HCT116 (cell line): ENCODE measurements around the gene CCDC159. TPM values are rescaled to one million over a fixed set of nuclear protein-coding genes. Genes with fewer than 3 reads are reported as not detected.

Experiments
- ATAC-seq: fragments of 200-7000 bp; cut with Tn5 transposase; 2 replicates; pipeline ENCODE4 v1.9.1; 2020; ENCODE audit warnings: mild to moderate bottlenecking, moderate library complexity
- BruUV-seq: library from RNA; stranded (reverse); fragments of 400-500 nt; replicated peaks from 2 replicates; lab custom pipeline; 2021; lab: Mats Ljungman, UMichigan
- CTCF ChIA-PET: fragments of 300-600 bp; sonication (Branson Sonifier 250); formaldehyde crosslinking; loops from one replicate; lab custom pipeline; 2021; ENCODE audit warnings: antibody characterized with exemption; lab: Charles Lee
- POLR2A ChIA-PET: fragments of 300-600, 350-600 bp; sonication (Branson Sonifier 250); formaldehyde crosslinking; loops from one replicate; lab custom pipeline; 2021; ENCODE audit warnings: antibody characterized with exemption; lab: Charles Lee
- RAD21 ChIA-PET, 2 experiments: fragments of 300-600 bp; sonication (Branson Sonifier 250); formaldehyde crosslinking; loops; one replicate each; lab custom pipeline; 2023; ENCODE audit warnings: low total read pairs in 2 of 2; ENCODE audit not compliant: uncharacterized antibody in 2 of 2, unreplicated experiment in 2 of 2, low non-redundant PET in 1 of 2; lab: Charles Lee
- DNase-seq: peaks from one replicate; pipeline ENCODE4 v3.0.0-alpha.2; 2010; ENCODE audit warnings: low read depth, low spot score
- H2AFZ ChIP-seq: fragments of 200-600 bp; shearing (Covaris generic), sonication (generic); 2 replicates; pipeline ENCODE4 v1.6.1; 2017; ENCODE audit warnings: low read depth, mixed run types, mixed read lengths, antibody characterized with exemption, low read length; ENCODE audit not compliant: poor library complexity, severe bottlenecking
- H3K27ac ChIP-seq: 2 replicates; pipeline ENCODE4 v1.5.1; 2012; ENCODE audit warnings: low read depth, low read length
- H3K27me3 ChIP-seq: fragments of 200-600 bp; sonication (generic); 2 replicates; pipeline ENCODE4 v1.6.1; 2016; ENCODE audit warnings: mixed run types, low read length, mixed read lengths; ENCODE audit not compliant: insufficient read depth
- H3K36me3 ChIP-seq, 2 experiments: fragments of 200-500 bp in 1 of 2; fragments of 200-600 bp in 1 of 2; sonication (Bioruptor generic) in 1 of 2; sonication (generic) in 1 of 2; 2 replicates each; pipeline versions ENCODE4 v1.5.1 to v1.6.1; 2014 to 2016; ENCODE audit warnings: low read length in 2 of 2, inconsistent platforms in 1 of 2, mixed read lengths in 1 of 2, mixed run types in 1 of 2; ENCODE audit not compliant: insufficient read depth in 2 of 2, control insufficient read depth in 1 of 2
- H3K4me1 ChIP-seq, 2 experiments: fragments of 200-600 bp in 1 of 2; sonication (generic) in 1 of 2; 2 replicates each; pipeline versions ENCODE4 v1.5.1 to v1.6.1; 2012 to 2017; ENCODE audit warnings: low read length in 2 of 2, inconsistent platforms in 1 of 2, mild to moderate bottlenecking in 1 of 2, mixed read lengths in 1 of 2, mixed run types in 1 of 2, moderate library complexity in 1 of 2; ENCODE audit not compliant: insufficient read depth in 2 of 2, control insufficient read depth in 1 of 2
- H3K4me2 ChIP-seq: fragments of 200-600 bp; sonication (generic); 2 replicates; pipeline ENCODE4 v1.6.1; 2017; ENCODE audit warnings: mixed run types, low read length, mixed read lengths
- H3K4me3 ChIP-seq, 2 experiments: fragments of 200-600 bp in 1 of 2; sonication (generic) in 1 of 2; replicated peaks in 1 of 2; 2 replicates each; pipeline ENCODE4 v1.5.1; 2011 to 2016; ENCODE audit warnings: low read length in 2 of 2, control low read depth in 1 of 2, low read depth in 1 of 2, mild to moderate bottlenecking in 1 of 2, mixed read lengths in 1 of 2, mixed run types in 1 of 2
- H3K79me2 ChIP-seq: fragments of 200-600 bp; sonication (generic); 2 replicates; pipeline ENCODE4 v1.6.1; 2017; ENCODE audit warnings: mild to moderate bottlenecking, mixed run types, low read length, moderate library complexity, mixed read lengths; ENCODE audit not compliant: insufficient read depth
- H3K9ac ChIP-seq: fragments of 200-600 bp; sonication (generic); 2 replicates; pipeline ENCODE4 v1.6.1; 2016; ENCODE audit warnings: low read length, mixed read lengths
- H3K9me2 ChIP-seq: fragments of 200-600 bp; sonication (generic), shearing (Covaris generic); 2 replicates; pipeline ENCODE4 v1.6.1; 2017; ENCODE audit warnings: mixed run types, mild to moderate bottlenecking, moderate library complexity; ENCODE audit not compliant: insufficient read depth
- H3K9me3 ChIP-seq, 2 experiments: fragments of 200-500 bp in 1 of 2; fragments of 200-600 bp in 1 of 2; sonication (Bioruptor generic) in 1 of 2; sonication (generic) in 1 of 2; 2 replicates each; pipeline ENCODE4 v1.6.1; 2014 to 2017; ENCODE audit warnings: low read length in 2 of 2, mixed read lengths in 2 of 2, inconsistent platforms in 1 of 2, low read depth in 1 of 2, mild to moderate bottlenecking in 1 of 2, mixed run types in 1 of 2, moderate library complexity in 1 of 2; ENCODE audit not compliant: control insufficient read depth in 1 of 2, insufficient read depth in 1 of 2
- H4K20me1 ChIP-seq: fragments of 200-600 bp; sonication (generic), shearing (Covaris generic); 2 replicates; pipeline ENCODE4 v1.6.1; 2017; ENCODE audit warnings: mixed run types, mild to moderate bottlenecking, moderate library complexity; ENCODE audit not compliant: insufficient read depth
- CBX3 ChIP-seq: IDR thresholded peaks from 2 replicates; pipeline ENCODE4 v1.6.1; 2012; ENCODE audit warnings: low read depth
- EGR1 ChIP-seq: IDR thresholded peaks from 2 replicates; pipeline ENCODE4 v1.6.1; 2012; ENCODE audit warnings: low read depth
- ELF1 ChIP-seq: IDR thresholded peaks from 2 replicates; pipeline ENCODE4 v1.6.1; 2012; ENCODE audit warnings: low read depth, borderline replicate concordance
- EZH2phosphoT487 ChIP-seq: fragments of 200-600 bp; IDR thresholded peaks from 2 replicates; pipeline ENCODE4 v1.6.1; 2018; ENCODE audit warnings: antibody characterized with exemption, borderline replicate concordance
- FOSL1 ChIP-seq: IDR thresholded peaks from 2 replicates; pipeline ENCODE4 v1.6.1; 2012; ENCODE audit warnings: low read depth
- POLR2A ChIP-seq: IDR thresholded peaks from 2 replicates; pipeline ENCODE4 v1.7.0; 2011; ENCODE audit warnings: borderline replicate concordance; ENCODE audit not compliant: insufficient read depth, insufficient read length; ENCODE audit errors: extremely low read depth
- POLR2AphosphoS5 ChIP-seq: IDR thresholded peaks from 2 replicates; pipeline ENCODE4 v1.6.1; 2011; ENCODE audit warnings: mild to moderate bottlenecking, low read depth, low read length, moderate library complexity
- RAD21 ChIP-seq: IDR thresholded peaks from 2 replicates; pipeline ENCODE4 v1.6.1; 2012; ENCODE audit warnings: low read depth, mild to moderate bottlenecking
- SRF ChIP-seq: IDR thresholded peaks from 2 replicates; pipeline ENCODE4 v1.6.1; 2012; ENCODE audit warnings: low read depth
- YY1 ChIP-seq: IDR thresholded peaks from 2 replicates; pipeline ENCODE4 v1.6.1; 2011; ENCODE audit warnings: low read length, low read depth, moderate library complexity, mild to moderate bottlenecking; ENCODE audit not compliant: insufficient replicate concordance; ENCODE audit errors: extremely low read depth
- intact Hi-C: fragments of 100-400 bp; cut with micrococcal nuclease; formaldehyde crosslinking; loops from 2 replicates; pipeline ENCODE4 v1.10.0; 2022
- total RNA-seq: library from RNA; stranded (reverse); gene quantifications from one replicate; pipeline ENCODE4 v1.2.1, GENCODE V29; 2021; ENCODE audit not compliant: unreplicated experiment
- TF ChIP-seq, protein P1 (sequence below): IDR thresholded peaks from 2 replicates; pipeline ENCODE4 v1.6.1; 2012; ENCODE audit warnings: low read depth

Gene CCDC159
- total RNA-seq, 1 experiment from 2014 or later = 7.7 TPM

DNA sequence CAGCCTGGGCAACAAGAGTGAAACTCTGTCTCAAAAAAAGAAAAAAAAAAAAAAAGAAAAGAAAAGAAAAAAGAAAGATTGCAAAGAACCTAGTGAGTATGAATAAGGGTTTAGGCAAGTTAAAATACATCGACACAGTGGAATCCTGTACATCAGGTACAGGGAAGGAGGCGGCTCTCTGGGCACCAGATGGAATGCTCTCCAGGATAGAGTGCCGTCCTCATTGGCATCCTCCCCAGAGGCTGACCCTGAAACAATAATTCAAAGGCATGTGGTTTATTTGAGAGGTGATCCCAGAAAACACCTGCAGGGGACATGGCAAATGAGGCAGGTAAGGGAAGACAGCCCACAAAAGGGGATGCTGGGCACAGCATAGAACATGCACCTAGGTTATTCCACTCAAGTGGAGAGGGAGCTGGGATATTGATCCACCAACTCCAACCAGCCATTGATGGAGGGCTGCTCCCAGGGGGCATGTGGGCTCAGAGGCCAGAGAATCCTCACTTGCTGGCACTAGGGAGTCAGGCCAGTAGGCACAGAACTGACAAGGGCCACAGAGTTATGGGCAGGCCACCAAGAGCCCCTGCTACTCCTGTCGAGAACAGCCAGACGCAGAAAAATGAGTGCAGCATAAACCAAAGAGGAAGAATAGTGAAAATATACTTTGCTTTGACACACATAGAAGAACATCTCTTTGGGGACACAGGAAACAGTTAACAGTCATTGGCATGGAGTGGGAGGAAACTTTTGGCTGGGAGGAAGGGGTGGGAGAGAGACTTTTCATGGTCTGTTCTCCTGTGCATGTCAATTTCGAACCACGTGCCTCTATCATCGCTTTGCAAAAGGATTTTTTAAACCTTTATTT lies 46.1 kb upstream of the CCDC159 start:
- CTCF ChIA-PET = no interaction called here
- BruUV-seq = no TSS peak
- DNase-seq (no peak), ATAC-seq (no peak)
- Histone ChIP-seq H3K9ac (no peak overlapping the region), H3K27me3 (no peaks in the 10 kb centered on the region), H3K79me2 (no peaks in the 10 kb centered on the region), H3K9me3 (no peaks in the 10 kb centered on the region), H3K4me1 (peaks cover 9 to 16% of the 10 kb centered on the region in 2 experiments; a peak in 3 of 4 replicates), H3K9me2 (no peaks in the 10 kb centered on the region), H4K20me1 (no peaks in the 10 kb centered on the region), H2AFZ (no peak overlapping the region), H3K4me2 (no peak overlapping the region), H3K4me3 (no peak overlapping the region), H3K27ac (no peak overlapping the region), H3K36me3 (no peaks in the 10 kb centered on the region)
- POLR2A ChIA-PET = no interaction called here
- RAD21 ChIA-PET = no interaction called here
- no peak for TF ChIP-seq SRF
- no peak for TF ChIP-seq EGR1
- TF ChIP-seq RAD21 = no peak
- TF ChIP-seq EZH2phosphoT487 = no peak
- intact Hi-C loops = no loop called here

DNA sequence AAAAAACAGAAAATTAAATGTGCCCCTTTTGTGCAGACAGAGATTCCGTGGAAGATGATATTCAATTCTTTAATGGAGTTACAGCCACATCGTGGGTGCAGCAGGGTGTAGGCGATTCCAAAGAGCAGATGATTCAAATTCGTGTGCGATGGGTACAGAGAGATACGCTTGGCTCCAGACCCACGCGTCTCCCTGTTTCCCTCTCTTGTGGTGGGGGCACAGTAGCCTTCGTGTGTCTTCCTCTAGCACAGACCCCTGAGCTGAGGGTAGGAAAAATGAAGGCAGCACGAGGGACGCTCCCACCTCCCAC lies 45.6 kb upstream of the CCDC159 start:
- CTCF ChIA-PET = no interaction called here

More for the DNA sequence above, 45.6 kb upstream of the CCDC159 start:
- Histone ChIP-seq H3K79me2 (no peaks in the 10 kb centered on the region), H3K27me3 (no peaks in the 10 kb centered on the region), H3K4me2 (no peak overlapping the region), H4K20me1 (no peaks in the 10 kb centered on the region), H3K4me3 (no peak overlapping the region), H3K9ac (no peak overlapping the region), H3K9me3 (no peaks in the 10 kb centered on the region), H3K36me3 (no peaks in the 10 kb centered on the region), H3K9me2 (no peaks in the 10 kb centered on the region), H2AFZ (no peak overlapping the region), H3K27ac (no peak overlapping the region), H3K4me1 (peaks cover 5 to 10% of the 10 kb centered on the region in 2 experiments; a peak in 3 of 4 replicates)
- ChIA-PET RAD21 (no interaction called here), POLR2A (no interaction called here)
- no peak for DNase-seq
- BruUV-seq = no TSS peak
- no peak for ATAC-seq
- intact Hi-C loops = no loop called here
- TF ChIP-seq POLR2A (no peak), SRF (no peak), CBX3 (no peak), POLR2AphosphoS5 (no peak), YY1 (no peak), FOSL1 (no peak), ELF1 (no peak)
- TF ChIP-seq, protein P1, sequence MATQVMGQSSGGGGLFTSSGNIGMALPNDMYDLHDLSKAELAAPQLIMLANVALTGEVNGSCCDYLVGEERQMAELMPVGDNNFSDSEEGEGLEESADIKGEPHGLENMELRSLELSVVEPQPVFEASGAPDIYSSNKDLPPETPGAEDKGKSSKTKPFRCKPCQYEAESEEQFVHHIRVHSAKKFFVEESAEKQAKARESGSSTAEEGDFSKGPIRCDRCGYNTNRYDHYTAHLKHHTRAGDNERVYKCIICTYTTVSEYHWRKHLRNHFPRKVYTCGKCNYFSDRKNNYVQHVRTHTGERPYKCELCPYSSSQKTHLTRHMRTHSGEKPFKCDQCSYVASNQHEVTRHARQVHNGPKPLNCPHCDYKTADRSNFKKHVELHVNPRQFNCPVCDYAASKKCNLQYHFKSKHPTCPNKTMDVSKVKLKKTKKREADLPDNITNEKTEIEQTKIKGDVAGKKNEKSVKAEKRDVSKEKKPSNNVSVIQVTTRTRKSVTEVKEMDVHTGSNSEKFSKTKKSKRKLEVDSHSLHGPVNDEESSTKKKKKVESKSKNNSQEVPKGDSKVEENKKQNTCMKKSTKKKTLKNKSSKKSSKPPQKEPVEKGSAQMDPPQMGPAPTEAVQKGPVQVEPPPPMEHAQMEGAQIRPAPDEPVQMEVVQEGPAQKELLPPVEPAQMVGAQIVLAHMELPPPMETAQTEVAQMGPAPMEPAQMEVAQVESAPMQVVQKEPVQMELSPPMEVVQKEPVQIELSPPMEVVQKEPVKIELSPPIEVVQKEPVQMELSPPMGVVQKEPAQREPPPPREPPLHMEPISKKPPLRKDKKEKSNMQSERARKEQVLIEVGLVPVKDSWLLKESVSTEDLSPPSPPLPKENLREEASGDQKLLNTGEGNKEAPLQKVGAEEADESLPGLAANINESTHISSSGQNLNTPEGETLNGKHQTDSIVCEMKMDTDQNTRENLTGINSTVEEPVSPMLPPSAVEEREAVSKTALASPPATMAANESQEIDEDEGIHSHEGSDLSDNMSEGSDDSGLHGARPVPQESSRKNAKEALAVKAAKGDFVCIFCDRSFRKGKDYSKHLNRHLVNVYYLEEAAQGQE = no peak
